Measurements from ENCODE around the gene FAM221A. TPM values are rescaled to one million over a fixed set of nuclear protein-coding genes. Genes with fewer than 3 reads are reported as not detected.

Gene FAM221A
- polyA plus RNA-seq, 1 donor from 2014 or later: 11.3 TPM

GRCh38 chr7:23709081-23709750 lies 29.2 kb downstream of the FAM221A start:
- TF ChIP-seq EP300 (conservative IDR thresholded peaks at IDR 0.05; ENCODE audit: poor library complexity, severe bottlenecking) (no peak), SMC3 (conservative IDR thresholded peaks at IDR 0.05; ENCODE audit: poor library complexity) (no peak), POLR2AphosphoS5 (IDR thresholded peaks at IDR 0.05) (no peak), MXI1 (conservative IDR thresholded peaks at IDR 0.05; ENCODE audit: poor library complexity, severe bottlenecking) (no peak), TAF1 (IDR thresholded peaks at IDR 0.05; ENCODE audit: low read depth) (no peak), REST (IDR thresholded peaks at IDR 0.05; ENCODE audit: borderline replicate concordance) (no peak), CTCF (IDR thresholded peaks at IDR 0.05; ENCODE audit: poor library complexity, severe bottlenecking) (no peak), EZH2 (IDR thresholded peaks at IDR 0.05; ENCODE audit: borderline replicate concordance, insufficient read depth, low read length, poor library complexity, severe bottlenecking) (no peak), RAD21 (conservative IDR thresholded peaks at IDR 0.05) (no peak)

GRCh38 chr7:23710000-23710399 lies 30.0 kb downstream of the FAM221A start, which contains the start of gene STK31:
TSS of gene STK31 (plus strand) at chr7:23710219. CDS start at chr7:23710286, 67 bp downstream.
- Histone ChIP-seq H3K27me3 (ENCODE audit: insufficient read depth, low read depth, low read length) (no peaks in the 10 kb centered on the region), H3K27ac (ENCODE audit: low read length) (no peak within 1 kb of the TSS), H3K9ac (ENCODE audit: low read length) (no peak within 1 kb of the TSS), H3K79me2 (replicated peaks; ENCODE audit: insufficient read depth, low read length) (no peaks in the 10 kb centered on the region), H3K4me3 (ENCODE audit: low read length) (no peak within 1 kb of the TSS), H3F3A (ENCODE audit: insufficient read depth, low read length, poor library complexity, severe bottlenecking) (no peaks in the 10 kb centered on the region), H3K9me3 (ENCODE audit: low read length) (no peaks in the 10 kb centered on the region), H2AFZ (ENCODE audit: low read depth, low read length) (no peak within 1 kb of the TSS), H3K36me3 (ENCODE audit: insufficient read depth, low read length) (no peaks in the 10 kb centered on the region), H3K9me2 (ENCODE audit: insufficient read depth, low read length) (no peaks in the 10 kb centered on the region), H3K4me2 (ENCODE audit: low read length) (no peak within 1 kb of the TSS), H4K20me1 (ENCODE audit: insufficient read depth) (no peaks in the 10 kb centered on the region)
- TF ChIP-seq POLR2AphosphoS5 (IDR thresholded peaks at IDR 0.05): no peak
- TF ChIP-seq EZH2 (IDR thresholded peaks at IDR 0.05; ENCODE audit: borderline replicate concordance, insufficient read depth, low read length, poor library complexity, severe bottlenecking): no peak
- no peak for TF ChIP-seq MXI1 (conservative IDR thresholded peaks at IDR 0.05; ENCODE audit: poor library complexity, severe bottlenecking)
- TF ChIP-seq EP300 (conservative IDR thresholded peaks at IDR 0.05; ENCODE audit: poor library complexity, severe bottlenecking): no peak
- no peak for TF ChIP-seq RAD21 (conservative IDR thresholded peaks at IDR 0.05)
- TF ChIP-seq REST (IDR thresholded peaks at IDR 0.05; ENCODE audit: borderline replicate concordance): no peak
- no peak for TF ChIP-seq TAF1 (IDR thresholded peaks at IDR 0.05; ENCODE audit: low read depth)
- no peak for TF ChIP-seq CTCF (IDR thresholded peaks at IDR 0.05; ENCODE audit: poor library complexity, severe bottlenecking)
- TF ChIP-seq SMC3 (conservative IDR thresholded peaks at IDR 0.05; ENCODE audit: poor library complexity): no peak

More at GRCh38 chr7:23709081-23709750, 29.2 kb downstream of the FAM221A start:
- no peak overlapping the region for H3K4me2 ChIP-seq (ENCODE audit: low read length)
- no peak overlapping the region for H3K27ac ChIP-seq (ENCODE audit: low read length)
- no peaks in the 10 kb centered on the region for H3K9me3 ChIP-seq (ENCODE audit: low read length)
- no peak overlapping the region for H2AFZ ChIP-seq (ENCODE audit: low read depth, low read length)
- H3K9ac ChIP-seq (ENCODE audit: low read length): no peak overlapping the region
- H3K9me2 ChIP-seq (ENCODE audit: insufficient read depth, low read length): no peaks in the 10 kb centered on the region
- H3K27me3 ChIP-seq (ENCODE audit: insufficient read depth, low read depth, low read length): no peaks in the 10 kb centered on the region
- H3K36me3 ChIP-seq (ENCODE audit: insufficient read depth, low read length): no peaks in the 10 kb centered on the region
- H3F3A ChIP-seq (ENCODE audit: insufficient read depth, low read length, poor library complexity, severe bottlenecking): no peaks in the 10 kb centered on the region
- H3K4me3 ChIP-seq (ENCODE audit: low read length): no peak overlapping the region
- H3K79me2 ChIP-seq (replicated peaks; ENCODE audit: insufficient read depth, low read length): no peaks in the 10 kb centered on the region
- no peaks in the 10 kb centered on the region for H4K20me1 ChIP-seq (ENCODE audit: insufficient read depth)

Data from neural cell (in vitro differentiated cells).